Loucy (cell line): ENCODE data around the gene ADAM22.

Experiments
- H2AFZ ChIP-seq: fragments of 200-600 bp; sonication (generic); 2 replicates; pipeline ENCODE4 v1.6.0; 2016; ENCODE audit warnings: antibody characterized with exemption, mild to moderate bottlenecking, low read length, moderate library complexity
- H3F3A ChIP-seq: fragments of 200-600 bp; 2 replicates; pipeline ENCODE4 v1.6.0; 2016; ENCODE audit warnings: antibody characterized with exemption, low read depth, mild to moderate bottlenecking
- H3K27me3 ChIP-seq: fragments of 200-600 bp; sonication (generic); 2 replicates; pipeline ENCODE4 v1.6.1; 2014; ENCODE audit warnings: low read length, mild to moderate bottlenecking; ENCODE audit not compliant: insufficient read depth, poor library complexity, severe bottlenecking
- H3K36me3 ChIP-seq: fragments of 200-600 bp; sonication (generic); 2 replicates; pipeline ENCODE4 v1.6.1; 2016; ENCODE audit warnings: low read length; ENCODE audit not compliant: insufficient read depth
- H3K4me1 ChIP-seq: fragments of 200-600 bp; sonication (generic); 2 replicates; pipeline ENCODE4 v1.5.1; 2014; ENCODE audit warnings: low read length, mild to moderate bottlenecking; ENCODE audit not compliant: insufficient read depth, poor library complexity, severe bottlenecking
- H3K4me2 ChIP-seq: fragments of 200-600 bp; sonication (generic); 2 replicates; pipeline ENCODE4 v1.6.0; 2014; ENCODE audit warnings: antibody characterized with exemption, low read length, low read depth, mild to moderate bottlenecking; ENCODE audit not compliant: poor library complexity, severe bottlenecking
- H3K4me3 ChIP-seq: fragments of 200-600 bp; sonication (generic); 2 replicates; pipeline ENCODE4 v1.5.1; 2014; ENCODE audit warnings: low read length, mild to moderate bottlenecking, mixed read lengths; ENCODE audit not compliant: poor library complexity, severe bottlenecking
- H3K79me2 ChIP-seq: fragments of 200-600 bp; sonication (generic); 2 replicates; pipeline ENCODE4 v1.6.1; 2014; ENCODE audit warnings: low read length; ENCODE audit not compliant: insufficient read depth
- H3K9ac ChIP-seq: fragments of 200-600 bp; sonication (generic); 2 replicates; pipeline ENCODE4 v1.6.0; 2014; ENCODE audit warnings: mild to moderate bottlenecking, low read depth, low read length, moderate library complexity; ENCODE audit not compliant: poor library complexity, severe bottlenecking
- H3K9me2 ChIP-seq: fragments of 200-600 bp; sonication (generic); replicated peaks from 2 replicates; pipeline ENCODE4 v1.6.1; 2016; ENCODE audit warnings: low read depth, low read length, mixed read lengths
- H3K9me3 ChIP-seq: fragments of 200-600 bp; sonication (generic); 2 replicates; pipeline ENCODE4 v1.6.1; 2014; ENCODE audit warnings: mild to moderate bottlenecking, antibody characterized with exemption, low read length, low read depth; ENCODE audit not compliant: insufficient read depth
- H4K20me1 ChIP-seq: fragments of 200-600 bp; sonication (generic); 2 replicates; pipeline ENCODE4 v1.6.0; 2014; ENCODE audit warnings: antibody characterized with exemption, low read length, mild to moderate bottlenecking; ENCODE audit not compliant: insufficient read depth, poor library complexity, severe bottlenecking
- EZH2phosphoT487 ChIP-seq: fragments of 200-600 bp; IDR thresholded peaks from 2 replicates; pipeline ENCODE4 v1.6.1; 2018; ENCODE audit warnings: antibody characterized with exemption, mild to moderate bottlenecking, moderate library complexity, borderline replicate concordance
- TF ChIP-seq, protein P1 (sequence below): fragments of 200-600 bp; sonication (generic); conservative IDR thresholded peaks from 2 replicates; pipeline ENCODE4 v1.5.1; 2014; ENCODE audit warnings: mild to moderate bottlenecking, antibody characterized with exemption, low read length

The ADAM22 gene

DNA sequence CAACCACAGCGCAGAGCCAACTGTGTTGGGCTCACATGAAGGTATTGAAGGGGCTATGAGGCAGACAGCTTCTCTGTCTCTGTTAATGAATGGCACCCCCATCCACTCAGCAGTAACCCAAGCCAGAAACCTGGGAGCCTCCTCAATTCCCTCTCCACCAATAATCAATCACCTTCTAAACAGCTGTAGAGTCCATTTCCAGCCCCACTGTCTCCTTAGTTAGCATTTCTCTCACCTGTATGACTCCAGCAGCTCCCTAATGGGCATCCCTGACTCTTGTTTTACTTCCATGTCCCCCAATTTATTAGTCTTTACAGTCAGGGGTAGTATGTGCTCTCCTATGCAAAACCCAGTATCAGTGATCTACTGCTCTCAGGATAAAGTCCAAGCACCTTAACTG, 278.9 kb downstream of the ADAM22 start:
- H3K4me1 ChIP-seq = peaks cover 35% of the 10 kb centered on the region
- no peak overlapping the region for H3K4me3 ChIP-seq
- H2AFZ ChIP-seq = no peak overlapping the region
- peaks cover 37% of the 10 kb centered on the region for H4K20me1 ChIP-seq
- peaks cover 43% of the 10 kb centered on the region for H3K79me2 ChIP-seq
- peaks cover 2% of the 10 kb centered on the region; the same call in 1 of the 2 replicates for H3F3A ChIP-seq
- H3K27me3 ChIP-seq = no peaks in the 10 kb centered on the region
- H3K9me2 ChIP-seq = no peaks in the 10 kb centered on the region
- H3K9ac ChIP-seq = no peak overlapping the region
- peaks cover 43% of the 10 kb centered on the region; the same call in 1 of the 2 replicates for H3K36me3 ChIP-seq
- H3K4me2 ChIP-seq = no peak overlapping the region
- no peaks in the 10 kb centered on the region for H3K9me3 ChIP-seq
- TF ChIP-seq, protein P1, sequence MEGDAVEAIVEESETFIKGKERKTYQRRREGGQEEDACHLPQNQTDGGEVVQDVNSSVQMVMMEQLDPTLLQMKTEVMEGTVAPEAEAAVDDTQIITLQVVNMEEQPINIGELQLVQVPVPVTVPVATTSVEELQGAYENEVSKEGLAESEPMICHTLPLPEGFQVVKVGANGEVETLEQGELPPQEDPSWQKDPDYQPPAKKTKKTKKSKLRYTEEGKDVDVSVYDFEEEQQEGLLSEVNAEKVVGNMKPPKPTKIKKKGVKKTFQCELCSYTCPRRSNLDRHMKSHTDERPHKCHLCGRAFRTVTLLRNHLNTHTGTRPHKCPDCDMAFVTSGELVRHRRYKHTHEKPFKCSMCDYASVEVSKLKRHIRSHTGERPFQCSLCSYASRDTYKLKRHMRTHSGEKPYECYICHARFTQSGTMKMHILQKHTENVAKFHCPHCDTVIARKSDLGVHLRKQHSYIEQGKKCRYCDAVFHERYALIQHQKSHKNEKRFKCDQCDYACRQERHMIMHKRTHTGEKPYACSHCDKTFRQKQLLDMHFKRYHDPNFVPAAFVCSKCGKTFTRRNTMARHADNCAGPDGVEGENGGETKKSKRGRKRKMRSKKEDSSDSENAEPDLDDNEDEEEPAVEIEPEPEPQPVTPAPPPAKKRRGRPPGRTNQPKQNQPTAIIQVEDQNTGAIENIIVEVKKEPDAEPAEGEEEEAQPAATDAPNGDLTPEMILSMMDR = no peak
- no peak for TF ChIP-seq EZH2phosphoT487

DNA sequence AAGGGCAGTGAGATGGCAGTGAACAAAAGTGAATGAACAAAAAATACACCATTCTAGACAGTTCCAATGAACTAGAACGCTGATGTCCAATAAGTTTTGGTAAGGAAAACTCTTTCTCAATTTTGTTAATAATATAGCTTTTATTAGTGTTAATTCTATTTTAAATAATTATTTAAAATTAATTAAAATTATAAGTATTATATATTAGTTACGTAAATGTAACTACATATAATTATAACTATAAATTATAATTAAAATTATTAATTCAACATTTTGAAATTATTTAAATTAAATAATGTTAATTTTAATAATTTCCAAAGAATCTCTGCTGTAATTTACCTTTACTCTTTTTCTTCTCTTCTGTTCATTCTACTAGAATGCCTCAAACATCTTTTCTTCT, 280.4 kb downstream of the ADAM22 start:
- Histone ChIP-seq H3K9ac (no peak overlapping the region), H3K4me2 (peak overlapping the region; percentile 41), H4K20me1 (peaks cover 37% of the 10 kb centered on the region), H3K27me3 (no peaks in the 10 kb centered on the region), H3K9me3 (no peaks in the 10 kb centered on the region), H3K36me3 (peaks cover 29% of the 10 kb centered on the region; the same call in 1 of the 2 replicates), H3K4me1 (peaks cover 38% of the 10 kb centered on the region), H3K9me2 (no peaks in the 10 kb centered on the region), H3F3A (peaks cover 5% of the 10 kb centered on the region; the same call in 1 of the 2 replicates), H2AFZ (no peak overlapping the region), H3K79me2 (peaks cover 58% of the 10 kb centered on the region), H3K4me3 (no peak overlapping the region)
- no peak for TF ChIP-seq EZH2phosphoT487
- TF ChIP-seq, protein P1 = no peak

DNA sequence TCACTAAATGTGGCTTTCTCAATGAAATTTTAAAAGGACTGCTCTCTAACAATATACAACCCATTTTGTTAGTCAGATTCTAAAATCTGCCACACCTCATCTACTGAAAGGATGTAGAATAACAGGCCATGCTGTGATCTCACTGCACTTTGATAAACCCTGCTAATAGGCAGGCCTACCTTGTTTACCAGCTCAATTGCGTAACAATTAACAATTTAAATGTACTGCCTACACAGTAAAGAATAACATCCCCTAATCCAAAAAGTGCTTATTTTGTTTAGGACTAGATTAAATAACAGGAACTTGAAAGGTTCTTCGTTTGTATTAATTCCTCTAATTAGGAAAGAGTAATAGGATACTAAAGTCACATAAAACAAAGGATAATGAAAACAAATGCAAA, 281.2 kb downstream of the ADAM22 start:
- Histone ChIP-seq H2AFZ (no peak overlapping the region), H3K4me3 (peak overlapping the region; percentile 28), H3K9me2 (no peaks in the 10 kb centered on the region), H3K4me2 (peak overlapping the region; percentile 41), H3K27me3 (no peaks in the 10 kb centered on the region), H3K9ac (no peak overlapping the region), H3K9me3 (no peaks in the 10 kb centered on the region), H3K4me1 (peaks cover 41% of the 10 kb centered on the region), H3F3A (peaks cover 5% of the 10 kb centered on the region; the same call in 1 of the 2 replicates), H4K20me1 (peaks cover 37% of the 10 kb centered on the region), H3K36me3 (peaks cover 25% of the 10 kb centered on the region; the same call in 1 of the 2 replicates), H3K79me2 (peaks cover 61% of the 10 kb centered on the region)
- TF ChIP-seq, protein P1 = no peak
- no peak for TF ChIP-seq EZH2phosphoT487
